H9 (cell line): ENCODE results near the gene PEMT. TPM values are rescaled to one million over a fixed set of nuclear protein-coding genes. Genes with fewer than 3 reads are reported as not detected.

Experiments
- DNase-seq: peaks from one replicate; pipeline ENCODE4 v3.0.0-alpha.2; 2017
- H2AFZ ChIP-seq: one replicate; pipeline ENCODE4 v1.6.1; 2013; ENCODE audit warnings: mild to moderate bottlenecking, low read length, control low read depth, moderate library complexity
- H2AK5ac ChIP-seq: 2 replicates; pipeline ENCODE4 v1.6.1; 2013; ENCODE audit warnings: low read length, control low read depth, mixed read lengths; ENCODE audit not compliant: insufficient read length
- H2BK120ac ChIP-seq: one replicate; pipeline ENCODE4 v1.6.1; 2013; ENCODE audit warnings: low read depth, mild to moderate bottlenecking, low read length, control low read depth, inconsistent platforms; ENCODE audit not compliant: poor library complexity, severe bottlenecking
- H2BK12ac ChIP-seq: 2 replicates; pipeline ENCODE4 v1.6.1; 2013; ENCODE audit warnings: low read length, control low read depth, mixed read lengths, low read depth; ENCODE audit not compliant: insufficient read length
- H2BK15ac ChIP-seq: 2 replicates; pipeline ENCODE4 v1.6.1; 2013; ENCODE audit warnings: low read depth, low read length, control low read depth
- H2BK20ac ChIP-seq: one replicate; pipeline ENCODE4 v1.6.1; 2013; ENCODE audit warnings: low read depth, mild to moderate bottlenecking, low read length, control low read depth, inconsistent platforms; ENCODE audit not compliant: poor library complexity, severe bottlenecking
- H2BK5ac ChIP-seq: 2 replicates; pipeline ENCODE4 v1.6.1; 2013; ENCODE audit warnings: low read length, control low read depth, mixed read lengths; ENCODE audit not compliant: insufficient read length
- H3K14ac ChIP-seq: 2 replicates; pipeline ENCODE4 v1.6.1; 2013; ENCODE audit warnings: low read length, control low read depth; ENCODE audit not compliant: insufficient read depth
- H3K18ac ChIP-seq: 2 replicates; pipeline ENCODE4 v1.6.1; 2013; ENCODE audit warnings: low read depth, mild to moderate bottlenecking, mixed read lengths, low read length, control low read depth; ENCODE audit not compliant: insufficient read length
- H3K23ac ChIP-seq: 2 replicates; pipeline ENCODE4 v1.6.1; 2013; ENCODE audit warnings: low read length, control low read depth, mixed read lengths, low read depth; ENCODE audit not compliant: insufficient read length
- H3K23me2 ChIP-seq: 2 replicates; pipeline ENCODE4 v1.6.1; 2013; ENCODE audit warnings: low read depth, mild to moderate bottlenecking, mixed read lengths, low read length, control low read depth; ENCODE audit not compliant: insufficient read length, poor library complexity, severe bottlenecking
- H3K27ac ChIP-seq: 2 replicates; pipeline ENCODE4 v1.5.1; 2013; ENCODE audit warnings: low read length, control low read depth, mixed read lengths, low read depth; ENCODE audit not compliant: insufficient read length
- H3K27me3 ChIP-seq: 2 replicates; pipeline ENCODE4 v1.6.1; 2013; ENCODE audit warnings: low read length, control low read depth, inconsistent platforms; ENCODE audit not compliant: insufficient read depth
- H3K4ac ChIP-seq: 2 replicates; pipeline ENCODE4 v1.6.1; 2013; ENCODE audit warnings: low read depth, mild to moderate bottlenecking, control low read depth, inconsistent platforms, low read length, moderate library complexity
- H3K4me1 ChIP-seq: 2 replicates; pipeline ENCODE4 v1.6.1; 2013; ENCODE audit warnings: low read length, control low read depth, inconsistent platforms; ENCODE audit not compliant: insufficient read depth
- H3K4me2 ChIP-seq: 2 replicates; pipeline ENCODE4 v1.6.1; 2013; ENCODE audit warnings: low read length, control low read depth, mixed read lengths; ENCODE audit not compliant: insufficient read length, insufficient read depth
- H3K56ac ChIP-seq: 2 replicates; pipeline ENCODE4 v1.6.1; 2013; ENCODE audit warnings: low read depth, mild to moderate bottlenecking, mixed read lengths, low read length, control low read depth; ENCODE audit not compliant: insufficient read length
- H3K79me1 ChIP-seq: 2 replicates; pipeline ENCODE4 v1.6.1; 2013; ENCODE audit warnings: low read depth, mild to moderate bottlenecking, moderate library complexity, low read length, control low read depth, inconsistent platforms; ENCODE audit not compliant: insufficient read depth, poor library complexity, severe bottlenecking
- H3K79me2 ChIP-seq: 2 replicates; pipeline ENCODE4 v1.6.1; 2013; ENCODE audit warnings: low read length, control low read depth, inconsistent platforms; ENCODE audit not compliant: insufficient read depth
- H3K9ac ChIP-seq: 2 replicates; pipeline ENCODE4 v1.6.1; 2013; ENCODE audit warnings: low read length, control low read depth, mixed read lengths; ENCODE audit not compliant: insufficient read length; ENCODE audit errors: extremely low read depth
- H3K9me3 ChIP-seq: one replicate; pipeline ENCODE4 v1.6.1; 2013; ENCODE audit warnings: low read depth, low read length, inconsistent platforms; ENCODE audit not compliant: control insufficient read depth
- H3T11ph ChIP-seq: one replicate; pipeline ENCODE4 v1.6.1; 2013; ENCODE audit warnings: mild to moderate bottlenecking, low read length, control low read depth, inconsistent platforms
- H4K20me1 ChIP-seq: one replicate; pipeline ENCODE4 v1.6.1; 2013; ENCODE audit not compliant: control insufficient read depth, insufficient read length, insufficient read depth
- H4K5ac ChIP-seq: 2 replicates; pipeline ENCODE4 v1.6.1; 2013; ENCODE audit warnings: low read depth, mild to moderate bottlenecking, mixed read lengths, low read length, control low read depth; ENCODE audit not compliant: insufficient read length
- H4K8ac ChIP-seq: replicated peaks from 2 replicates; pipeline ENCODE4 v1.6.1; 2013; ENCODE audit warnings: low read length, control low read depth, mixed read lengths, low read depth; ENCODE audit not compliant: insufficient read length
- H4K91ac ChIP-seq: 2 replicates; pipeline ENCODE4 v1.6.1; 2013; ENCODE audit warnings: low read depth, mild to moderate bottlenecking, moderate library complexity, mixed read lengths, low read length, control low read depth; ENCODE audit not compliant: insufficient read length
- H3K27ac Mint-ChIP-seq, 3 experiments: 2 replicates in 2 of 3; 3 replicates in 1 of 3; pipeline ENCODE4 v1.8.0; 2020 to 2021; ENCODE audit warnings: mixed read lengths in 3 of 3, mild to moderate bottlenecking in 1 of 3, moderate library complexity in 1 of 3
- H3K27me3 Mint-ChIP-seq: 2 replicates; pipeline ENCODE4 v1.8.0; 2021; ENCODE audit warnings: low read depth, mild to moderate bottlenecking, moderate library complexity, mixed read lengths
- H3K36me3 Mint-ChIP-seq, 3 experiments: 2 replicates in 2 of 3; 3 replicates in 1 of 3; pipeline ENCODE4 v1.8.0; 2020 to 2021; ENCODE audit warnings: low read depth in 3 of 3, mixed read lengths in 3 of 3; ENCODE audit not compliant: insufficient read depth in 1 of 3
- H3K4me1 Mint-ChIP-seq, 2 experiments: 2 replicates each; pipeline ENCODE4 v1.8.0; 2020; ENCODE audit warnings: mixed read lengths in 2 of 2
- H3K4me3 Mint-ChIP-seq, 2 experiments: 2 replicates in 1 of 2; 3 replicates in 1 of 2; pipeline ENCODE4 v1.8.0; 2020 to 2021; ENCODE audit warnings: mild to moderate bottlenecking in 2 of 2, mixed read lengths in 2 of 2, moderate library complexity in 1 of 2
- H3K9me3 Mint-ChIP-seq, 2 experiments: 2 replicates in 1 of 2; 3 replicates in 1 of 2; pipeline ENCODE4 v1.8.0; 2020; ENCODE audit warnings: mild to moderate bottlenecking in 2 of 2, mixed read lengths in 2 of 2, moderate library complexity in 1 of 2
- CTCF ChIP-seq: fragments of 200-600 bp; sonication (generic); conservative IDR thresholded peaks from 3 replicates; pipeline ENCODE4 v1.8.0; 2021; ENCODE audit warnings: antibody characterized with exemption, mild to moderate bottlenecking
- WGBS: extraction: QIAGEN DNeasy Blood & Tissue Kit; methylation state at CpG from one replicate; pipeline ENCODE4 v1.1.7; 2013; ENCODE audit warnings: missing lambda C conversion rate, low lambda C conversion rate, mixed read lengths; ENCODE audit not compliant: insufficient read length; ENCODE audit errors: extremely low coverage; 5-methylcytosine and 5-hydroxymethylcytosine counted together
- total RNA-seq: library from RNA; stranded (reverse); gene quantifications from 2 replicates; pipeline ENCODE4 v1.2.1, GENCODE V29; 2021

PEMT gene
- total RNA-seq, 1 experiment from 2014 or later = 63.2 TPM

GRCh38 chr17:17520599-17521232, 70.8 kb downstream of the PEMT start:
- no peak overlapping the region for H2BK15ac ChIP-seq
- no peak overlapping the region for H3K4me2 ChIP-seq
- H3K4ac ChIP-seq = no peak overlapping the region
- H3K27ac ChIP-seq = no peak overlapping the region
- H4K8ac ChIP-seq = no peak overlapping the region
- H3K14ac ChIP-seq = no peak overlapping the region; the same call in 1 of the 2 replicates
- H4K91ac ChIP-seq = no peak overlapping the region
- TF ChIP-seq CTCF = no peak
- no peak overlapping the region for H3K9ac ChIP-seq
- no peaks in the 10 kb centered on the region for H3K27me3 ChIP-seq
- Mint-ChIP-seq H3K27me3 (no peaks in the 10 kb centered on the region), H3K4me1 (peaks cover 37 to 38% of the 10 kb centered on the region in 2 experiments), H3K9me3 (peaks cover 0 to 3% of the 10 kb centered on the region in 2 experiments; a peak in 1 of 5 replicates), H3K27ac (no peak overlapping the region; a peak in 2 of 7 replicates), H3K36me3 (peaks cover 0 to 14% (median 4%) of the 10 kb centered on the region in 3 experiments; a peak in 4 of 7 replicates), H3K4me3 (no peak overlapping the region)
- no peak overlapping the region for H2BK120ac ChIP-seq
- no peak overlapping the region for H3K56ac ChIP-seq
- H3K79me2 ChIP-seq = no peaks in the 10 kb centered on the region
- no peak overlapping the region for H3T11ph ChIP-seq
- H2AK5ac ChIP-seq = no peak overlapping the region
- no peak overlapping the region for H2BK20ac ChIP-seq
- no peak overlapping the region for H3K23ac ChIP-seq
- H3K4me1 ChIP-seq = peaks cover 3% of the 10 kb centered on the region; the same call in 1 of the 2 replicates
- WGBS = no CpG with 5 or more reads among the region's 22 CpGs
- peaks cover 2% of the 10 kb centered on the region for H4K20me1 ChIP-seq
- no peak overlapping the region for H2BK12ac ChIP-seq
- no peak for DNase-seq
- no peaks in the 10 kb centered on the region for H3K79me1 ChIP-seq
- no peak overlapping the region for H3K18ac ChIP-seq
- H4K5ac ChIP-seq = no peak overlapping the region
- H3K9me3 ChIP-seq = no peaks in the 10 kb centered on the region
- H2AFZ ChIP-seq = no peak overlapping the region
- H3K23me2 ChIP-seq = no peaks in the 10 kb centered on the region
- H2BK5ac ChIP-seq = no peak overlapping the region
